Common myeloid progenitor, CD34-positive (primary cell): Measurements from ENCODE around the gene RIMOC1.

Experiments
- CTCF ChIA-PET: fragments of 350-600 bp; sonication (Branson Sonifier 250); formaldehyde crosslinking; loops from one replicate; lab custom pipeline; 2021; ENCODE audit warnings: antibody characterized with exemption; lab: Charles Lee
- POLR2A ChIA-PET: fragments of 350-600 bp; sonication (Branson Sonifier 250); formaldehyde crosslinking; loops from one replicate; lab custom pipeline; 2021; ENCODE audit warnings: antibody characterized with exemption; lab: Charles Lee
- DNase-seq, 3 donors: peaks; one replicate each; pipeline versions ENCODE4 v3.0.0 to v3.0.0-alpha.2; 2013
- H3K27ac ChIP-seq, 2 experiments: 1 replicate in 1 of 2; 2 replicates in 1 of 2; pipeline ENCODE4 v1.7.0; 2013; ENCODE audit warnings: inconsistent platforms in 2 of 2, low read length in 2 of 2, mild to moderate bottlenecking in 2 of 2, low read depth in 1 of 2, moderate library complexity in 1 of 2; ENCODE audit not compliant: severe bottlenecking in 2 of 2, insufficient read depth in 1 of 2, poor library complexity in 1 of 2
- H3K27me3 ChIP-seq, 5 experiments: replicated peaks in 2 of 5; 1 replicate in 3 of 5; 2 replicates in 2 of 5; pipeline versions ENCODE4 v1.6.1 to v1.7.0; 2013; ENCODE audit warnings: low read length in 4 of 5, mild to moderate bottlenecking in 2 of 5, moderate library complexity in 2 of 5, inconsistent platforms in 1 of 5; ENCODE audit not compliant: insufficient read depth in 5 of 5, control insufficient read depth in 4 of 5
- H3K36me3 ChIP-seq, 4 experiments: 1 replicate in 2 of 4; 2 replicates in 2 of 4; pipeline versions ENCODE4 v1.6.1 to v1.7.0; 2013; ENCODE audit warnings: low read length in 3 of 4, control low read depth in 1 of 4, mild to moderate bottlenecking in 1 of 4; ENCODE audit not compliant: control insufficient read depth in 4 of 4, insufficient read depth in 4 of 4
- H3K4me1 ChIP-seq, 4 experiments: 1 replicate in 3 of 4; 2 replicates in 1 of 4; pipeline versions ENCODE4 v1.6.1 to v1.7.1; 2013; ENCODE audit warnings: low read length in 3 of 4, mild to moderate bottlenecking in 3 of 4, control low read depth in 1 of 4, inconsistent platforms in 1 of 4, moderate library complexity in 1 of 4; ENCODE audit not compliant: control insufficient read depth in 4 of 4, insufficient read depth in 4 of 4; ENCODE audit errors: control extremely low read depth in 1 of 4
- H3K4me3 ChIP-seq, 7 experiments: 1 replicate in 4 of 7; 2 replicates in 3 of 7; pipeline versions ENCODE4 v1.5.1 to v1.7.0; 2013; ENCODE audit warnings: mild to moderate bottlenecking in 7 of 7, low read length in 6 of 7, moderate library complexity in 6 of 7, inconsistent platforms in 2 of 7, low read depth in 2 of 7, control low read depth in 1 of 7; ENCODE audit not compliant: insufficient read depth in 4 of 7, control insufficient read depth in 1 of 7; ENCODE audit errors: extremely low read depth in 1 of 7
- H3K9me3 ChIP-seq, 5 experiments: 1 replicate in 4 of 5; 2 replicates in 1 of 5; pipeline versions ENCODE4 v1.6.1 to v1.7.1; 2013; ENCODE audit warnings: low read length in 4 of 5, mild to moderate bottlenecking in 2 of 5, inconsistent platforms in 1 of 5, low read depth in 1 of 5, moderate library complexity in 1 of 5; ENCODE audit not compliant: control insufficient read depth in 4 of 5, insufficient read depth in 2 of 5; ENCODE audit errors: control extremely low read depth in 1 of 5
- WGBS: methylation state at CpG from one replicate; pipeline ENCODE4 v1.1.5; 2013; ENCODE audit not compliant: insufficient coverage; 5-methylcytosine and 5-hydroxymethylcytosine counted together

Gene RIMOC1

GRCh38 chr5:41876678-41877077 is 27.5 kb upstream of the RIMOC1 start:
- CTCF ChIA-PET: interaction anchor here (0.8 to 1.6 kb wide), 3 partner anchors 14 to 48 kb away, joined by 3 to 4 read pairs (median 4); partner anchors contain the start of gene FBXO4
- H3K4me3 ChIP-seq: no peak overlapping the region
- 100% methylated on average over 1 of the region's 2 CpGs for WGBS
- H3K27ac ChIP-seq: no peak overlapping the region
- no peaks in the 10 kb centered on the region for H3K4me1 ChIP-seq
- no peaks in the 10 kb centered on the region for H3K36me3 ChIP-seq
- POLR2A ChIA-PET: no interaction called here
- DNase-seq: no peak
- H3K27me3 ChIP-seq: no peaks in the 10 kb centered on the region
- H3K9me3 ChIP-seq: no peaks in the 10 kb centered on the region

GRCh38 chr5:41877408-41877807 is 26.7 kb upstream of the RIMOC1 start:
- 100% methylated on average over 1 of the region's 1 CpG for WGBS
- DNase-seq: no peak
- POLR2A ChIA-PET: no interaction called here
- CTCF ChIA-PET: interaction anchor here (0.8 kb wide), 1 partner anchor 15 kb away, joined by 4 read pairs; no protein-coding TSS in a partner anchor
- Histone ChIP-seq H3K27me3 (no peaks in the 10 kb centered on the region), H3K36me3 (no peaks in the 10 kb centered on the region), H3K9me3 (no peaks in the 10 kb centered on the region), H3K27ac (no peak overlapping the region), H3K4me1 (no peaks in the 10 kb centered on the region), H3K4me3 (no peak overlapping the region)

- Histone ChIP-seq H3K27me3 (peaks cover 0 to 4% (median 0%) of the 10 kb centered on the region in 5 experiments), H3K27ac (no peak overlapping the region), H3K36me3 (no peaks in the 10 kb centered on the region), H3K9me3 (no peaks in the 10 kb centered on the region), H3K4me3 (no peak overlapping the region), H3K4me1 (no peaks in the 10 kb centered on the region)
- ChIA-PET POLR2A (no interaction called here), CTCF (no interaction called here)
- no CpG with 5 or more reads among the region's 2 CpGs for WGBS
- no peak for DNase-seq
Observed at GRCh38 chr5:41878173-41878572, 26.0 kb upstream of the RIMOC1 start.

DNA sequence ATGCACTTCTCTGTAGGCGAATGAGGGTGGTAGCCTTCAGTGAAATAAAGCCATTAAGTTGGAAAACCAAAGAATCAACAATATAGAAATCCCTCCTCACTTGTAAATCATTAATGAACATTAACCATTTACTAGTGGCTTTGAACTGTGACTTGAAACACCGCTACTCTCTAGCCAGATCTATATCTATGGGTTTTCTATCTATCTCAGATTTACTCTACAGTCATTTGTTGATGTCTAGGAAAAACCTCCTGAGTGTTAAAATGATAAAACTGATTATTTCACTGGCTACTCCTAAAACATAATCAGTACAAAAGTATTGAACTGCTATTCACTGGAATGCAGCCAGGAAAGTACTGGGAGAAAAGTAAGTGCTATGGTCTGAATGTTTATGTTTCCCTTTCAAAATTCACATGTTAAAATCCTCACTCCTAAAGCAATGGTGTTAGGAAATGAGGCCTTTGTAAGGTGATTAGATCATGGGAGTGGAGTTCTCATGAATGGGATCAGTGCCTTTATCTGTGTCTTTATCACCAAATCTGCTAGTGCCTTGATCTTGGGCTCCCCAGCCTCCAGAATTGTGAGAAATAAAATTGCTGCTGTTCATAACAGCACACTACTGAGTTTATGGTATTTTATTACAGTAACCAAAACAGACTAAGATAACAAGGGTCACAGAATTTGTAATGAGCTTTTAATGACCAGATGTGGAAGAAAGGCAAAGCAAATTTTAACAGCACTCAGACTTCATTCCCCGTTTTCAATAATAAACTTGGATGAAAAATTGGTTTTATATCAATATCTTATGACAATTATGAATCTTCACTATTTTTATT is 25.3 kb upstream of the RIMOC1 start:
- Histone ChIP-seq H3K4me3 (no peak overlapping the region), H3K27me3 (peaks cover 0 to 4% (median 0%) of the 10 kb centered on the region in 5 experiments), H3K36me3 (no peaks in the 10 kb centered on the region), H3K27ac (no peak overlapping the region), H3K4me1 (no peaks in the 10 kb centered on the region), H3K9me3 (no peaks in the 10 kb centered on the region)
- no peak for DNase-seq
- POLR2A ChIA-PET: no interaction called here
- 86% methylated on average over 1 of the region's 3 CpGs for WGBS
- CTCF ChIA-PET: interaction anchor here (0.6 kb wide), 1 partner anchor 16 kb away, joined by 3 read pairs; no protein-coding TSS in a partner anchor

DNA sequence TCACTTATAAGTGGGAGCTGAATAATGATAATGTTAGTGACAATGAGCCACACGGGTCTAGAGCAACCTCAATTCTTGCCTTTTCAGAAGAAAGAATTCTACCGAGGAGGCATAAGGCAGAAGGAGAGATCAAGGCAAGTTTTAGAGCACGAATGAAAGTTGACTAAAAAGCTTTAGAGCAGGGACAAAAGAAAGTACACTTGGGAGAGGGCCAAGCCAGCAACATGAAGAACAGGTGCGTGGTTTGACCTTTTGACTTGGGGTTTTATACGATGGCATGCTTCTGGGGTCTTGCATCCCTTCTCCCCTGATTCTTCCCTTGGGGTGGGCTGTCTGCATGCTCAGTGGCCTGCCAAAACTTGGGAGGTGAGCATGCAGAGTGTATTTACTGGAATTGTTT is 21.4 kb upstream of the RIMOC1 start:
- POLR2A ChIA-PET: no interaction called here
- H3K27ac ChIP-seq: no peak overlapping the region
- H3K4me3 ChIP-seq: no peak overlapping the region
- H3K36me3 ChIP-seq: no peaks in the 10 kb centered on the region
- no peak for DNase-seq
- no peaks in the 10 kb centered on the region for H3K4me1 ChIP-seq
- 91% methylated on average over 5 of the region's 5 CpGs for WGBS
- no peaks in the 10 kb centered on the region for H3K9me3 ChIP-seq
- H3K27me3 ChIP-seq: peaks cover 0 to 5% (median 0%) of the 10 kb centered on the region in 5 experiments
- CTCF ChIA-PET: no interaction called here

- no peak overlapping the region for H3K4me3 ChIP-seq
- CTCF ChIA-PET: no interaction called here
Observed at GRCh38 chr5:41883243-41883642, 20.9 kb upstream of the RIMOC1 start.

DNA sequence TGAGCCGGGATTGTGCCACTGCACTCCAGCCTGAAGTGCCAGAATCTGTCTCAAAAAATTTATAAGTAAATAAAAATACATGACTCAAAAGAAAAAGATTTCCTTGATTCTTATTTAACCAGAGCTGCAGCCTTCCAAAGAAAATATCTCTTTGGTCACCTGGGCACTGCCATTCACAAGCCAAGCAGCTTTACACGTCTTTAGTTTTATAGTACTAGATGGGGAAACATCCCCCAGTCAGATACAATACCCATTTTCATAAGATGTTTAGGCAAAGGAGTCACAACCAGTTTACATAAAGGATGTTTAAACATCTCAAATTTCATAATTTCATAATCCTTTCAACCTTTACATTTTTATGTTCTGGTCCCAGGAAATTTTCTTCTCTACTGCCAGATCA is 20.2 kb upstream of the RIMOC1 start:
- DNase-seq: no peak
- Histone ChIP-seq H3K4me1 (no peaks in the 10 kb centered on the region), H3K4me3 (no peak overlapping the region), H3K9me3 (no peaks in the 10 kb centered on the region), H3K27ac (no peak overlapping the region), H3K36me3 (no peaks in the 10 kb centered on the region), H3K27me3 (peaks cover 0 to 10% (median 0%) of the 10 kb centered on the region in 5 experiments)
- POLR2A ChIA-PET: no interaction called here
- 100% methylated on average over 1 of the region's 2 CpGs for WGBS
- CTCF ChIA-PET: no interaction called here

More at GRCh38 chr5:41883243-41883642, 20.9 kb upstream of the RIMOC1 start:
- Histone ChIP-seq H3K27me3 (peaks cover 0 to 10% (median 0%) of the 10 kb centered on the region in 5 experiments), H3K9me3 (no peaks in the 10 kb centered on the region), H3K36me3 (no peaks in the 10 kb centered on the region), H3K27ac (no peak overlapping the region), H3K4me1 (no peaks in the 10 kb centered on the region)
- 88% methylated on average over 1 of the region's 3 CpGs for WGBS
- POLR2A ChIA-PET: no interaction called here
- DNase-seq: no peak
